Stimulated activated CD8-positive, alpha-beta memory T cell treated with anti-CD3 and anti-CD28 coated beads, Interleukin-7, amount 100 ng/mL, for 48 hours (primary cell): Measurements from ENCODE around the gene SLC13A1.
"Not testable (repeated sequence)": the region's sequence is repeated elsewhere in the genome, so short reads cannot be mapped to it uniquely, and the experiment has no call there.

ENCODE experiments used
- DNase-seq, 2 donors: peaks; one replicate each; pipeline ENCODE4 v3.0.0-alpha.2; 2020; ENCODE audit warnings: low read depth in 1 of 2; ENCODE audit errors: extremely low read depth in 1 of 2

Gene SLC13A1, protein sequence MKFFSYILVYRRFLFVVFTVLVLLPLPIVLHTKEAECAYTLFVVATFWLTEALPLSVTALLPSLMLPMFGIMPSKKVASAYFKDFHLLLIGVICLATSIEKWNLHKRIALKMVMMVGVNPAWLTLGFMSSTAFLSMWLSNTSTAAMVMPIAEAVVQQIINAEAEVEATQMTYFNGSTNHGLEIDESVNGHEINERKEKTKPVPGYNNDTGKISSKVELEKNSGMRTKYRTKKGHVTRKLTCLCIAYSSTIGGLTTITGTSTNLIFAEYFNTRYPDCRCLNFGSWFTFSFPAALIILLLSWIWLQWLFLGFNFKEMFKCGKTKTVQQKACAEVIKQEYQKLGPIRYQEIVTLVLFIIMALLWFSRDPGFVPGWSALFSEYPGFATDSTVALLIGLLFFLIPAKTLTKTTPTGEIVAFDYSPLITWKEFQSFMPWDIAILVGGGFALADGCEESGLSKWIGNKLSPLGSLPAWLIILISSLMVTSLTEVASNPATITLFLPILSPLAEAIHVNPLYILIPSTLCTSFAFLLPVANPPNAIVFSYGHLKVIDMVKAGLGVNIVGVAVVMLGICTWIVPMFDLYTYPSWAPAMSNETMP

DNA sequence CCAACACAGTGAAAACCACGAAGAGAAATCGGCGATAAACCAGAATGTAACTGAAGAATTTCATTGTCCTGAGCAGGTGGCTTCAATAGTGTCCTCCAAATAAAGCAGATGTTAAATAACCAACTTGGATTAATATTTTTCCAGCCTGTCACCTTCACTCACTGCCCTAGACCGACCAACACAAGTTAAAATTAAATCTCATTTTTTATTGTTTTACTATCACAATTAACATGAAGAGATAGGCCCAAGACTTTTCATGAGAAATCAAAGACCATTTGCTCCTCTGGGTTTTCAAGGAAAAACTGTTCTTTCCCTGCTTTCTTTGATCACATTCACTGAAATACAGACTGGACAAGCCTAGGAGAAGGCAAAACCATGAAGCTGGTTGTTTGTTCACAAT is at the start of gene SLC13A1:
Gene SLC13A1, minus strand, starts transcription at position 87 of the 400 bp plus-strand sequence. Its CDS starts 23 bp downstream, at position 64.
- DNase-seq: no peak

GRCh38 chr7:123244768-123245167 is 45.0 kb upstream of the SLC13A1 start:
- no peak for DNase-seq

- no peak for DNase-seq
Measured at GRCh38 chr7:123242467-123243092, 42.8 kb upstream of the SLC13A1 start.

GRCh38 chr7:123241809-123242208 is 42.0 kb upstream of the SLC13A1 start:
- DNase-seq: no peak

GRCh38 chr7:123231021-123232000 is 31.5 kb upstream of the SLC13A1 start:
- no peak for DNase-seq

- no peak for DNase-seq
Measured at GRCh38 chr7:123230603-123231002, 30.8 kb upstream of the SLC13A1 start.

DNA sequence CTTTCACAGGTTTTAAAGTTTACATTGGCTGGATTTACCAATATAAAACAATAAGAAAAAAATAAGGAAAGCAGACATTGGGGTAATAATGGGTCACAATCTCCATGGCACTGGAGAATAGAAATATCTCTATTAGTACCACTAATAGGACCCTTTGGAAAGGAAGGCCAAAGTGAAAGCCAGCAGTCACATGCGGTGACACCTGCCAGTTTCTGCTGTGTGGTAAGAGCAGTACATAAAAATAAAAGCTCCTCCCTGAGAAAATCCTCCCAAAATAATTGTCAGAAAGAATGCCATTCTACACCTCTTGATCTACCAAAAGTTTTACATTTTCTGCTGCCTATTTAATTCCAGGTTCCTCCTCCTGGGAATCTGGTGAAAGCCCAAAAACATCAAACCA is 30.4 kb upstream of the SLC13A1 start:
- no peak for DNase-seq

GRCh38 chr7:123229426-123229825 is 29.7 kb upstream of the SLC13A1 start:
- no peak for DNase-seq

- not testable (repeated sequence) for DNase-seq
Measured at GRCh38 chr7:123227666-123228065, 27.9 kb upstream of the SLC13A1 start.

GRCh38 chr7:123220396-123220795 is 20.6 kb upstream of the SLC13A1 start:
- DNase-seq: no peak

DNA sequence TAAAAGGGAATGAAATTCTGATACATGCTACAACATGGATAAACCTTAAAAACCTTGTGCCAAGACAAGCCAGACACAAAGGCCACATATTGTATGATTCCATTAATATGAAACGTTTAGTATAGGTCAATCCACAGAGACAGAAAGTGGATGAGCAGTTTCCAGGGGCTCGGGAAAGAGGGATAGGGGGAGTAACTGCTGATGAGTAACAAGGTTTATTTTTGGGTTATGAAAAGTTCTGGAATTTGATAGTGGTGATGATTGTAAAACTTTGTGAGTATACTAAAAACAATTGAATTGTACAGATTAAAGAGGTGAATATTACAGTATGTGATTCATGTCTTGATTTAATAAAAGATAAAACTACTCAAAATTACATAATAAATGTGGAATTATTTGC is 19.1 kb upstream of the SLC13A1 start:
- no peak for DNase-seq

DNA sequence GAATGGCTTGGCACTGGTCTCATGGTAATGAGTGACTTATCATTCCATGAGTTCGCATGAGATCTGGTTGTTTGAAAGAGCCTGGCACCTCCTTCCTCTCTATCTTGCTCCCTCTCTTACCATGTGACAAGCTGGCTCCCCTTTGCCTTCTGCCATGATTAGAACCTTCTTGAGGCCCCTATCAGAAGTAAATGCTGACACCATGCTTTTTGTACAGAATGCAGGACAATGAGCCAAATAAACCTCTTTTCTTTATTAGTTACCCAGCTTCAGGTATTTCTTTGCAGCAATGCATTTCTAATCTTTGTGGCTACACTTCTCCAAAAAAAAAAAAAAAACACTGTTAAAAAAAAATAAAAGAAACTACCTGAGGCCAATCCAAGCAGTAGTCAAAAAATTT is 17.1 kb upstream of the SLC13A1 start:
- no peak for DNase-seq

DNA sequence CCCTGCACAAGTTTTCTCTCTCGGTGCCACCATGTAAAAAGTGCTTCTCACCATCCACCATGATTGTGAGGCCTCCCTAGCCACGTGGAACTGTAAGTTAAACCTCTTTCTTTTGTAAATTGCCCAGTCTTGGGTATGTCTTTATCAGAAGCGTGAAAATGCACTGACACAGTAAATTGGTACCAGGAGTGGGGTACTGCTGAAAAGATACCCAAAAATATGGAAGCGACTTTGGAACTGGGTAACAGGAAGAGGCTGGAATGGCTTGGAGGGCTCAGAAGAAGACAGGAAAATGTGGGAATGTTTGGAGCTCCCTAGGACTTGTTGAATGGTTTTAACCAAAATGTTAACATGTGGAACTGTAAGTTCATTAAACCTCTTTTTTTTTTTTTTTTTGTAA is 15.6 kb upstream of the SLC13A1 start:
- no peak for DNase-seq

DNA sequence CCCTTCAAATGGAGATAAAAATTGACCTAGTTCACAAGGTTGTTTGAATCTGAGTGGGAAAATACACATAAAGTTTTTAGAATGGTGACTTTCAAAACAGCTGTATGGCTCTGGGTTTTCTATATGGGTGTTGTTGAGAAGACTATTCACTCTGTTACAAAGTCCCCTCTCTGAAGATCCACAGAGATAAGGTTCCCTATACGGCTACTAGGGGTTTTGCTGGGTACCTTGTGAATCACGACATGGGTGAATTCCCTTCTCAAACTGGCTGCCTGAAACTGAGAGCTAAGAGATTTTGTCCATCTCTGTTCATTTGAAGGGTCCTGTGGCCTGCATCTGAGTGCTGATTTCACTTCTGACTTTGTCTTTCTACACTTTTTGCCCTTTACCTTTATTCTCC is 11.8 kb upstream of the SLC13A1 start:
- no peak for DNase-seq

DNA sequence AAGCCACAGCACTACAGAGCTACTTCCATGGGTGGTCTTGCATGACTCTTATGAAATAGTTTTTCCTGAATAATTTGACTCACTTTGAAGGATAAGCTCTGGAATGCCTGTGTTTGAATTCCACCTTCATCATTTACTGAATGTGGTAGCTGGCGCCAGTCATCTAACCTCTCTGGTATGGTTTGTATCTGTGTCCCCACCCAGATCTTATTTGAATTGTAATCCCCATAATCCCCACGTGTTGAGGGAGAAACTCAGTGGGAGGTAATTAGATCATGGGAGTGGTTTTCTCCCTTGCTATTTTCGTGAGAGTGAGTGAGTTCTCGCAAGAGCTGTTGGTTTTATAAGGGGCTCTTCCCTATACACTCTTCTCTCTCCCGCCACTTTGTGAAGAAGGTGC is 11.2 kb upstream of the SLC13A1 start:
- no peak for DNase-seq

- no peak for DNase-seq
Measured at GRCh38 chr7:123209786-123210185, 10.0 kb upstream of the SLC13A1 start.

DNA sequence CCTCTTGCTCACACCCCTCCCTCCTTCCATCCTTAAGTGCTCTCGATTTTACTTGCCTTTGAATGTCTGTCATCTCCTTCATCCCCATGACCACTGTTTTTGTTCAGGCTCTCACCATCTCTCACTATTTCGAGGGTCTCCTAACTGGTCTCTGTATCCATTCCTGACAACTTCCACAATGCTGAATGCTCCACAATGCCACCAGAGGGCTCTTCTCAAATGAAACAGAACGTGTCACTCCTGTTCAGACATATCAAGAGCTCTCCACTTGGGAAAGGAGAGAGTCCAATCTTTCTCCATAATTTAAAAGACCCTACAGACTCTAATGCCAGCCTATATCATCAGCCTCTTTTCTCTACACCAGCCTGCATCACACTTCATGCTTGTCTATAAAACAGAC is 9.0 kb upstream of the SLC13A1 start:
- DNase-seq: no peak

GRCh38 chr7:123204206-123204835 is 4.6 kb upstream of the SLC13A1 start:
- DNase-seq: no peak

GRCh38 chr7:123201901-123202300 is 2.1 kb upstream of the SLC13A1 start:
- no peak for DNase-seq
